ENCODE results near the gene SLC2A1. TPM values are rescaled to one million over a fixed set of nuclear protein-coding genes. Genes with fewer than 3 reads are reported as not detected.
A peak's percentile ranks its signal among the peaks of the same experiment; 100 is the strongest.

Gene SLC2A1
- total and polyA plus RNA-seq, 11 donors = 10.6 to 196 (median 29.9) TPM

- ATAC-seq = no peak
- WGBS, 4 donors = 74 to 80% (median 78%) methylated on average over 1 of the region's 1 CpG
- no peaks in the 10 kb centered on the region for H3K9me3 ChIP-seq
- DNase-seq = no peak
- no peak for TF ChIP-seq CTCF (IDR thresholded peaks at IDR 0.05)
- TF ChIP-seq POLR2A (IDR thresholded peaks at IDR 0.05) = no peak
- H3K4me1 ChIP-seq = peaks cover 0 to 12% (median 0%) of the 10 kb centered on the region in 12 donors
- H3K36me3 ChIP-seq = no peaks in the 10 kb centered on the region
- H3K4me3 ChIP-seq = no peak overlapping the region
- intact Hi-C loops (cut with DNase I) = no loop called here
- peaks cover 0 to 9% (median 0%) of the 10 kb centered on the region in 9 donors for H3K27me3 ChIP-seq
- no peak overlapping the region for H3K27ac ChIP-seq
Observed at GRCh38 chr1:42965378-42965777, 6.7 kb upstream of the SLC2A1 start.

- Histone ChIP-seq H3K4me3 (no peak overlapping the region), H3K27ac (no peak overlapping the region), H3K36me3 (no peaks in the 10 kb centered on the region), H3K4me1 (peaks cover 0 to 20% (median 4%) of the 10 kb centered on the region in 12 donors), H3K9me3 (no peaks in the 10 kb centered on the region), H3K27me3 (peaks cover 0 to 10% (median 0%) of the 10 kb centered on the region in 9 donors)
- no peak for DNase-seq
- TF ChIP-seq CTCF (IDR thresholded peaks at IDR 0.05) = no peak
- TF ChIP-seq POLR2A (IDR thresholded peaks at IDR 0.05) = no peak
- no peak for ATAC-seq
- 90 to 93% (median 92%) methylated on average over 19 of the region's 19 CpGs for WGBS, 4 donors
- intact Hi-C loops (cut with DNase I) = no loop called here
Observed at GRCh38 chr1:42964044-42964812, 5.6 kb upstream of the SLC2A1 start.

- intact Hi-C loops (cut with DNase I) = no loop called here
- no peak overlapping the region for H3K4me3 ChIP-seq
- peak overlapping the region in 1 of 12 donors; percentile 14 for H3K27ac ChIP-seq
- 40 to 48% (median 41%) methylated on average over 9 of the region's 9 CpGs for WGBS, 4 donors
- peaks cover 0 to 10% (median 0%) of the 10 kb centered on the region in 9 donors for H3K27me3 ChIP-seq
- DNase-seq = no peak
- no peak for TF ChIP-seq CTCF (IDR thresholded peaks at IDR 0.05)
- TF ChIP-seq POLR2A (IDR thresholded peaks at IDR 0.05) = no peak
- peaks cover 0 to 23% (median 8%) of the 10 kb centered on the region in 12 donors for H3K4me1 ChIP-seq
- H3K36me3 ChIP-seq = no peaks in the 10 kb centered on the region
- H3K9me3 ChIP-seq = no peaks in the 10 kb centered on the region
- ATAC-seq = no peak
Observed at GRCh38 chr1:42963378-42964043, 4.8 kb upstream of the SLC2A1 start.
